ENCODE measurements around the gene TBC1D1. TPM values are rescaled to one million over a fixed set of nuclear protein-coding genes. Genes with fewer than 3 reads are reported as not detected.

The TBC1D1 gene
- total RNA-seq, 4 donors from 2014 or later: 111 to 176 (median 142) TPM

DNA sequence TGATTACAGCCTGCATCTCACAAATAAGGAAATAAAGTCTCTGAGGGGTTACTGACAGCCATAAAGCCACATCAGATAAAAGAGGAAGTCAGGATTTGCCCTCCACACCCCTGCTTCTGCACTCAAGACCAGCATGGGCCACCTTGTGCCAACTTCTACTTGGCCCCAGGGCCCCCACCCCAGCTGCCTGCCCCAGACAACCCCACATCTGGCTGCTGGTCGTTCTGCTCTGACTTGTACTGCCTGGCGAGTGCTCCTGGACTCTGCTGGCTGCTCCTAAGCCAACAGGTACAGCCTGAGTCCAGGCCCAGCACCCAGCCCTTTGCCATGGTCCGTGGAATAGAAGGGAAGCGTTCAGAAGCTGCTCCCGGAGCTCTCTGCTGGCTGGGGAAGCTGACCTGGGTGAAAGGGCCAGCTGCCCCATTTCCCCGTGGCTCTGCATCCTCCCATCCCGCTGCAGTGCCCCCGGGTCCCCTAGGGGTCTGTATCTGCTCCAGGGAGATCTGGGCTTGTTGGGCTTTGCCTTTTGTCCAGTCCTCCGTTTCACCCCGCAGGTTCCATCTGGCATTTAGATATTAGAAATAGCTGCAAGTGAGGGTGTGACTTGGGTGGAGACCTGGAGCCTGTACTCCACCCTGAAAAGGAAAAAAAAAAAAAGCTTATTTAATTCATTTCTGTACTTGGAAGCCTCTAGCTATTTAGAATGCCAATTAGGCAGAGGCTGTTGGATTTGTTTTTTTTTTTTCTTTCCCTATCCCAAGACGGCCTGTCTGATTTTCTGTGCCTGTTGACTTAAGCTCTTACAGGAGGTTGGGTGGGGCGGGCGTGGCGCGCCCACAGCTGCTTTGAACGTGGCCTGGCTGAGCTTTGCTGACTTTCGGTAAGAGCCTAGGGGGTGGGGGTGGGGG, 264.1 kb downstream of the TBC1D1 start:
- intact Hi-C loops (cut with DNase I; ENCODE audit: low total_unique reads): no loop called here
- H3K36me3 ChIP-seq: no peaks in the 10 kb centered on the region
- peaks cover 9 to 13% of the 10 kb centered on the region in 2 donors for H3K4me1 ChIP-seq
- ATAC-seq (peak; percentile 38 to 43), DNase-seq (peak; percentile 11 to 31)
- in situ Hi-C loops (cut with MboI; ENCODE audit: low sequenced_read_pairs in 4 of 4): no loop called here
- H3K27ac ChIP-seq: peak overlapping the region in 1 of 4 donors; percentile 25
- no peak overlapping the region for H3K4me3 ChIP-seq
- TF ChIP-seq CTCF (IDR thresholded peaks at IDR 0.05 in 4 of 5, conservative IDR thresholded peaks at IDR 0.05 in 1 of 5) (no peak), POLR2A (IDR thresholded peaks at IDR 0.05) (no peak)
- H3K27me3 ChIP-seq: no peaks in the 10 kb centered on the region
- H3K9me3 ChIP-seq: no peaks in the 10 kb centered on the region

- H3K9me3 ChIP-seq: no peaks in the 10 kb centered on the region
- peaks cover 10 to 13% of the 10 kb centered on the region in 2 donors for H3K4me1 ChIP-seq
- H3K36me3 ChIP-seq: no peaks in the 10 kb centered on the region
- TF ChIP-seq CTCF (IDR thresholded peaks at IDR 0.05 in 4 of 5, conservative IDR thresholded peaks at IDR 0.05 in 1 of 5) (no peak), POLR2A (IDR thresholded peaks at IDR 0.05) (no peak)
- no peak overlapping the region for H3K27ac ChIP-seq
- intact Hi-C loops (cut with DNase I; ENCODE audit: low total_unique reads): no loop called here
- in situ Hi-C loops (cut with MboI; ENCODE audit: low sequenced_read_pairs in 4 of 4): no loop called here
- H3K4me3 ChIP-seq: no peak overlapping the region
- no peaks in the 10 kb centered on the region for H3K27me3 ChIP-seq
- ATAC-seq (no peak), DNase-seq (no peak)
Observed at GRCh38 chr4:38155589-38156294, 264.9 kb downstream of the TBC1D1 start.

DNA sequence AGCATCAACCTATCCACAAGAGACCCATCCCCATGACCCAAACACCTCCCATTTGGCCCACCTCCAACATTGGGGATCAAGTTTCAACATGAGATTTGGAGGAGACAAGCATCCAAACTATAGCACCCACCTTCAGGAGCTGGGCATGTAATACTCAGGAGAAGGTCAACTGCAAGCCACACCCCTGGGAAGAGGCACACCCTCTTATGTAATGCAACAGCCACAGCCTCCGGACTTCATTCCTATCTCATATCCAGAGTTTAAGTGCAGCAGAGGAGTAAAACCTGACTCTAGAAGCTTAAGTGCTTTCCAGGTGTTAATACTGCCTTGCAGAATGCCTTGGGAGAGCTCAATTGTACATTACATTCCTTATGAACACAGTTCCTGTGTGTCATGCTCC, 266.7 kb downstream of the TBC1D1 start:
- Histone ChIP-seq H3K4me3 (no peak overlapping the region), H3K36me3 (no peaks in the 10 kb centered on the region), H3K4me1 (peaks cover 13 to 15% of the 10 kb centered on the region in 2 donors), H3K9me3 (no peaks in the 10 kb centered on the region), H3K27me3 (no peaks in the 10 kb centered on the region), H3K27ac (no peak overlapping the region)
- in situ Hi-C loops (cut with MboI; ENCODE audit: low sequenced_read_pairs in 4 of 4) (no loop called here), intact Hi-C loops (cut with DNase I; ENCODE audit: low total_unique reads) (no loop called here)
- ATAC-seq (no peak), DNase-seq (no peak)
- TF ChIP-seq CTCF (IDR thresholded peaks at IDR 0.05 in 4 of 5, conservative IDR thresholded peaks at IDR 0.05 in 1 of 5) (no peak), POLR2A (IDR thresholded peaks at IDR 0.05) (no peak)

DNA sequence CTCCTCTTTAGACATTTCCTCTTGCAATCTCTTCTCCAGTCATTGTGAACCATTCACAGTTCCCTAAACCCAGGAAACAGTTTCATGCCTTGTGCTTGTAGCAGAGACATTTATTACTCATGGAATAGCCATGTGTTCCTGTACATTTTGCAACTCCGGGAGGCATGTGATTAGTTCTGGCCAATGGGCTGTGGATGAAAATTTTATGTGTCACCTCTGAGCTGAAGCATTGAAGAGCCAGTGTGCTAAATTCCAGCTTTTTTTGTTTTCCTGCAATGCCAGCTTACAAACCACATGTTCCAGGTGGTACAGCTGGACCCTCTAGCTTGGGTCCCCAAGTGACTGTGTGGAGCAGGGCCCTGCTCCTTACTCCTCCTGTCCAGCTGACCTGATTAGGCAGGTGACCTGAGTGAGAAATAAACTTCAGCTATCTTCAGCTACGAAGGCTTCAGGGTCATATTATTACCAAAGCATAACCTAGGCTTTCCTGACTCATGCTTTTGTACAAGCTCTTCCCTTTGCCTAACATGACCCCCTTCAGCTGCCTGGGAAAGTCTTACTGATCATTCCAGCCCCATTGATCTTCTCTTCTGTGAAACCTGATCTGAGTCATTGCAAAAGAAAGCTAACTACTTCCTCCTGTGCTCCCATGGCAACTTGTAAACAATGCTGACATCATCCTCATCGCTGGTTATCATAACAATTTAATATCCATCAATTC, 269.8 kb downstream of the TBC1D1 start:
- ATAC-seq: peak; percentile 68 to 79
- no peaks in the 10 kb centered on the region for H3K27me3 ChIP-seq
- H3K4me1 ChIP-seq: peaks cover 0 to 5% of the 10 kb centered on the region in 2 donors
- in situ Hi-C loops (cut with MboI; ENCODE audit: low sequenced_read_pairs in 4 of 4) (no loop called here), intact Hi-C loops (cut with DNase I; ENCODE audit: low total_unique reads) (no loop called here)
- TF ChIP-seq CTCF (IDR thresholded peaks at IDR 0.05 in 4 of 5, conservative IDR thresholded peaks at IDR 0.05 in 1 of 5): no peak
- TF ChIP-seq POLR2A (IDR thresholded peaks at IDR 0.05): no peak
- no peaks in the 10 kb centered on the region for H3K9me3 ChIP-seq
- H3K36me3 ChIP-seq: no peaks in the 10 kb centered on the region
- peak overlapping the region in 2 of 4 donors; percentile 31 to 45 for H3K27ac ChIP-seq
- no peak overlapping the region for H3K4me3 ChIP-seq
- peak; percentile 18 to 42 for DNase-seq
